Neutrophil (primary cell): ENCODE data around the gene RASA2.

ENCODE experiments used
- H3K27ac ChIP-seq: fragments of 200-600 bp; sonication (generic); 2 replicates; pipeline ENCODE4 v1.5.1; 2016; ENCODE audit warnings: mild to moderate bottlenecking, moderate library complexity
- H3K27me3 ChIP-seq: fragments of 200-600 bp; sonication (generic); 2 replicates; pipeline ENCODE4 v1.6.0; 2016; ENCODE audit warnings: mild to moderate bottlenecking
- H3K36me3 ChIP-seq: fragments of 200-600 bp; sonication (generic); 2 replicates; pipeline ENCODE4 v1.5.1; 2017
- H3K4me1 ChIP-seq, 2 experiments: fragments of 200-600 bp in 1 of 2; sonication (generic) in 1 of 2; 1 replicate in 1 of 2; 2 replicates in 1 of 2; pipeline versions ENCODE4 v1.5.1 to v1.6.1; 2013 to 2016; ENCODE audit warnings: low read depth in 1 of 2, low read length in 1 of 2, mild to moderate bottlenecking in 1 of 2, moderate library complexity in 1 of 2; ENCODE audit not compliant: control insufficient read depth in 1 of 2, insufficient read depth in 1 of 2
- H3K4me3 ChIP-seq, 2 experiments: fragments of 200-600 bp in 1 of 2; sonication (generic) in 1 of 2; 1 replicate in 1 of 2; 2 replicates in 1 of 2; pipeline ENCODE4 v1.5.1; 2013 to 2016; ENCODE audit warnings: low read depth in 1 of 2, low read length in 1 of 2, mild to moderate bottlenecking in 1 of 2, moderate library complexity in 1 of 2
- H3K9me3 ChIP-seq: fragments of 200-600 bp; sonication (generic); 2 replicates; pipeline ENCODE4 v1.5.1; 2016
- TF ChIP-seq, protein P1 (sequence below): fragments of 200-600 bp; sonication (generic); IDR thresholded peaks from 2 replicates; pipeline ENCODE4 v1.5.1; 2016; ENCODE audit warnings: antibody characterized with exemption

RASA2 gene

DNA sequence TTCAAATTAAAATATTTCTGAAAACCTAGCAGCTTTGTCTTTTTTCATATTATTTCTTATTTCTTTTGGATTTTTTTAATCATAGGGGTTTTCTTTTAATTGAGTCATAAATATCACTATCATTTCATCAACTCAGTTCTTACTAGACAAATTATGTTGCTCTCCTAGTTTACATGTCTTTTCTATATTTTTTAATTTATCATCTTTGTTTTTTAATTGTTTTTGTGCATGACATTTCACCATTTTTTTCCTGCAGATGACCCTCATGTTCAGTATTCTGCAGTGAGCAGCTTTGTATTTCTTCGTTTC is 89.9 kb downstream of the RASA2 start:
- H3K27ac ChIP-seq: no peak overlapping the region
- TF ChIP-seq, protein P1, sequence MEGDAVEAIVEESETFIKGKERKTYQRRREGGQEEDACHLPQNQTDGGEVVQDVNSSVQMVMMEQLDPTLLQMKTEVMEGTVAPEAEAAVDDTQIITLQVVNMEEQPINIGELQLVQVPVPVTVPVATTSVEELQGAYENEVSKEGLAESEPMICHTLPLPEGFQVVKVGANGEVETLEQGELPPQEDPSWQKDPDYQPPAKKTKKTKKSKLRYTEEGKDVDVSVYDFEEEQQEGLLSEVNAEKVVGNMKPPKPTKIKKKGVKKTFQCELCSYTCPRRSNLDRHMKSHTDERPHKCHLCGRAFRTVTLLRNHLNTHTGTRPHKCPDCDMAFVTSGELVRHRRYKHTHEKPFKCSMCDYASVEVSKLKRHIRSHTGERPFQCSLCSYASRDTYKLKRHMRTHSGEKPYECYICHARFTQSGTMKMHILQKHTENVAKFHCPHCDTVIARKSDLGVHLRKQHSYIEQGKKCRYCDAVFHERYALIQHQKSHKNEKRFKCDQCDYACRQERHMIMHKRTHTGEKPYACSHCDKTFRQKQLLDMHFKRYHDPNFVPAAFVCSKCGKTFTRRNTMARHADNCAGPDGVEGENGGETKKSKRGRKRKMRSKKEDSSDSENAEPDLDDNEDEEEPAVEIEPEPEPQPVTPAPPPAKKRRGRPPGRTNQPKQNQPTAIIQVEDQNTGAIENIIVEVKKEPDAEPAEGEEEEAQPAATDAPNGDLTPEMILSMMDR: no peak

DNA sequence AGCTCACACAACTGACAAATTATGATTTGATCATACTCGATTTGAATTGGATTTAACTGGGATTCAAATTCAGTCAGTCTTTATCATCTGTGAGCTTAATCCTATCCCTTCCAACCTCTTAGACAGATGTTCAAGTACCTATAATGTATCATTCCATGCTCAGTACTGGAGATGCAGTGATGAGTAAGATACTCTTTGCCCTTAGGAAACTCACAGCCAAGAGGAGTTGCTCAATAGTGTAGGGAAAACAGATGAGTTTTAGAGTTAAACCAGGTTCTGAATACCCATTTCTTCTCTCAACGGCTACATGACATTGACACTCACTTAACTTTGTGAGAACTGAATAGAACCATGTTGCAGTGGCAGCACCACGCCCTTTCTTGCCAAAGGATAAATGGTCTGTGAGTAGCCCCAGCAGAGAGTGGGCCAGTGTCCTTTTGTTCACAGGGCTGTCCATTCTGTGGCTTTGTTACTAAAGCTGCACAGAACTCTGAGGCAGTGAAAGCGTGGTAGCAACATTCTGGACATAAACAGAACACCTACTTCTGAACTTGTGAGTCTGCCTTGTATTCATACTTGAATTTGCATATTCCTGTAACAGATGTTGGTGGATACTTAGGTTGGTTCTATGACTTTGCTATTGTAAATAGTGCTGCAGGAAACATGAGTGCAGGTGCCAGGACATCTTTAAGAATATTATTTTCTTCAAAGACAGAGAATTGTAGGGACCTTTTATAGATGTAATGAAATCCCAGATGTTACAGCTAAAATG is 91.6 kb downstream of the RASA2 start:
- Histone ChIP-seq H3K27ac (no peak overlapping the region), H3K4me3 (no peak overlapping the region), H3K36me3 (peaks cover 94% of the 10 kb centered on the region), H3K9me3 (no peaks in the 10 kb centered on the region), H3K4me1 (no peaks in the 10 kb centered on the region), H3K27me3 (no peaks in the 10 kb centered on the region)
- TF ChIP-seq, protein P1: no peak

More for the DNA sequence above, 89.9 kb downstream of the RASA2 start:
- Histone ChIP-seq H3K4me3 (no peak overlapping the region), H3K9me3 (no peaks in the 10 kb centered on the region), H3K36me3 (peaks cover 94% of the 10 kb centered on the region), H3K4me1 (no peaks in the 10 kb centered on the region), H3K27me3 (no peaks in the 10 kb centered on the region)

DNA sequence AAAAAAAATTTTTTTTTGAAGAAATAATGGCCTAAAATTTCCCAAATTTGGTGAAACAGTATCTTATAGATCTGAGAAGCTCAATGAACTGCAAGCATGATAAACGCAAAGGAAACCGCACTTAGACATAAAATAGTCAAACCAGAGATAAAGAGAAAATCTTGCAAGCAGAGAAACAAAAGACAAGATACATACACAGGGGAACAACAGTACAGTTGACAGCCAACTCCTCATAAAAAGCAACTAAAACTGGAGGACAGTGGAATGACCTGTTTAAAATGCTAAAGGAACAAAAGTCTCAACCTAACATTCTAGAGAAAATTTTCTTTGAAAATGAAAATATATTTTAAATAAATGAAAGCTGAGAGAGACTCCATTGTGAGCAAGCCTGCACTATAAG is 107.5 kb downstream of the RASA2 start:
- no peak overlapping the region for H3K4me3 ChIP-seq
- H3K27me3 ChIP-seq: no peaks in the 10 kb centered on the region
- H3K27ac ChIP-seq: no peak overlapping the region
- peaks cover 75% of the 10 kb centered on the region for H3K36me3 ChIP-seq
- H3K4me1 ChIP-seq: no peaks in the 10 kb centered on the region
- TF ChIP-seq, protein P1: no peak
- no peaks in the 10 kb centered on the region for H3K9me3 ChIP-seq

DNA sequence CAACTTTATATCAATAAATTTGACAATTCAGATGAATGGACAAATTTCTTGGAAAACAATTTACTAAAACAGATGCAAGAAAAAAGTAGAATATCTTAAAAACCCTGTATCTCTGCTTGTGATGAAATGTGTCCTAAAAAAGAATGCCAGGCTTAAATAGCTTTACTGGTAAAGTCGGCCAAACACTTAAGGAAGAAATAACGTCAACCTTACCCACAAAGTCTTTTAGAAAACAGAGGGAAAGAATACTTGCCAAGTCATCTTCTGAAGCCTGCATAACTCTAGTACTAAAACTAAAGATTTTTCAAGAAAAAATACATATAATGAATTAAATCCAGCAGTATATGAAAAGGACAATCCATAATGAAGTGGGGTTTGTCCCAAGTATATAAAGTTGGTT is 111.1 kb downstream of the RASA2 start:
- TF ChIP-seq, protein P1: no peak
- Histone ChIP-seq H3K9me3 (no peaks in the 10 kb centered on the region), H3K36me3 (peaks cover 68% of the 10 kb centered on the region)

DNA sequence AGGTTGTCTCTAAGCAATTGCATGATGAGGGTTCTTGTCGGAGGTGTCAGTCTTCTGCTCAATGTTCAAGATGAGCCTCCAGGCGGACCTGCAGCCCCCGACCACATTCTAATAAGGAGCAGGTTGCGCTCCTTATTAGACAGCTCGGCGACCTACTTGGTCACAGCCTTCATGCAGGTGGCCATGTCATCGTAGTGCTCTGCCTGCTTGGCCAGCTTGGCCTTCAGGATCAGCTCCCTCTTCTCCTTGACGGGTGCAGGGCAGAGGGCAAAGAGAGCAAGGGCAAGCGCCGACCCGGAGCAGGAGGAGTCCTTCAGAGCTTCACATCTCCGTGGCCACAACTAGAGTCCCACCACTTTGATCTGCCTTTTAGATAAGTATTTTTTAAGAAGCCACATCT is 113.5 kb downstream of the RASA2 start:
- peaks cover 45% of the 10 kb centered on the region for H3K36me3 ChIP-seq
- H3K4me3 ChIP-seq: no peak overlapping the region
- H3K27me3 ChIP-seq: no peaks in the 10 kb centered on the region
- no peak overlapping the region for H3K27ac ChIP-seq
- TF ChIP-seq, protein P1: no peak
- H3K4me1 ChIP-seq: no peaks in the 10 kb centered on the region
- H3K9me3 ChIP-seq: no peaks in the 10 kb centered on the region

More for the DNA sequence above, 111.1 kb downstream of the RASA2 start:
- H3K27me3 ChIP-seq: no peaks in the 10 kb centered on the region
- no peaks in the 10 kb centered on the region for H3K4me1 ChIP-seq
- H3K4me3 ChIP-seq: no peak overlapping the region
- H3K27ac ChIP-seq: no peak overlapping the region
